T-helper 1 cell treated with Interleukin-12 subunit alpha and Interleukin-12 subunit beta and Interleukin-4 antibody, amounts not matched to agents 30 μg/mL and 1 μg/mL, for 36 hours (primary cell): ENCODE measurements around the gene MC5R.

Experiments used
- H3K27ac Mint-ChIP-seq: one replicate; pipeline ENCODE4 v1.8.0; 2021; ENCODE audit warnings: mild to moderate bottlenecking, mixed read lengths
- H3K27me3 Mint-ChIP-seq: one replicate; pipeline ENCODE4 v1.8.0; 2021; ENCODE audit warnings: low read depth, mixed read lengths
- H3K36me3 Mint-ChIP-seq: one replicate; pipeline ENCODE4 v1.8.0; 2021; ENCODE audit warnings: low read depth, mixed read lengths
- H3K4me1 Mint-ChIP-seq: one replicate; pipeline ENCODE4 v1.8.0; 2021; ENCODE audit warnings: low read depth, mixed read lengths
- H3K4me3 Mint-ChIP-seq: one replicate; pipeline ENCODE4 v1.8.0; 2021; ENCODE audit warnings: mild to moderate bottlenecking, moderate library complexity, mixed read lengths
- H3K9me3 Mint-ChIP-seq: one replicate; pipeline ENCODE4 v1.8.0; 2021; ENCODE audit warnings: mixed read lengths

MC5R gene

DNA sequence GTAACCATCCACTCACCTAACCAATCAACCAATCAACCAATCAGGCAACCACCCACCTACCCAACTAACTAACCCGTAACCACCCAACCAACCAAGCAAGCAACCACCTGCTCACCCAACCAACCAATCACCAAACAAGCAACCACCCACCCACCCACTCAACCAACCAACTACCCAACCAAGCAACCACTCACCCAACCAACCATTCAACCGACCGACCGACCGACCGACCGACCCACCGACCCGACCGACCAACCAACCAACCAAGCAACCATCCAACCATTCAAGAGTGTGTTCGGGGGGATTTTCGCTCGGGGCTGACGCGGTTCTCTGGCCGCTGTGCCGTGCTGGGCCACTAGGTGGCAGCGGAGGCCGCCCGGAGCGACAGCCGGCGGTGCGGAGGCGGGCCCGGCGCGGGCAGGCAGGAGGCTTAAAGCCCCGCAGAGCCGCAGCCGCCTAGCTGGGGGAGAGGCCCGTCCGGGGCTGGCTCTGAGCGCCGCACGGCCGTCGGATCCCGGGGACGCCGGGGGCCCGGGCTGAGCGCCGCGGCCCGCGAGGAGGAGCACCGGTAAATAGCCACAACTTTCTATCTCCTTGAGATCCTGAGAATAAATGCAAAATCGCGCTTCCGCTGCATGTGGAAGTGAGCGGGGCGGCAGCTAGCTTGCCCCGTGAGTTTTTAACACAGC lies at the start of gene MC5R:
Gene MC5R (plus strand): TSS at position 443 of the 689 bp plus-strand sequence. CDS start 1,617 bp downstream, outside the sequence.
- H3K27me3 Mint-ChIP-seq: peaks cover 13% of the 10 kb centered on the region
- peak within 1 kb of the TSS; percentile 25 for H3K4me3 Mint-ChIP-seq
- no peak within 1 kb of the TSS for H3K27ac Mint-ChIP-seq
- no peaks in the 10 kb centered on the region for H3K9me3 Mint-ChIP-seq
- H3K4me1 Mint-ChIP-seq: peaks cover 9% of the 10 kb centered on the region
- no peaks in the 10 kb centered on the region for H3K36me3 Mint-ChIP-seq

DNA sequence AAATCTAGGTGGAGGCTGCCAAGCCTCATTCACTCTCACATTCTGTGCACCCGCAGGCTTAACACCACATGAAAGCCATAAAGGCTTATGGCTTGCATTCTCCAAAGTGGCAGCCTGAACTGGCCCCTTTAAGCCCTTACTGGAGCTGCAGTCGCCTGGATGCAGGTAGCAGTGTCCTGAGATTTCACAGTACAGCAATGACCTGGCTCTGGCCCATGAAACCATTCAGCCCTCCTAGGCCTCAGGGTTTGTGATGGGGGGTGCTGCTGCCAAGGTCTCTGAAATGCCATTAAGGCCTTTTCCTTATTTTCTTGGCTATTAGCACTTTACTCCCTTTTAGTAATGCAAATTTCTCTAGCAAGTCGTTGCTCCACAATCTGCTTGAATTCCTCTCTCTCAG lies 48.9 kb upstream of the MC5R start:
- H3K4me3 Mint-ChIP-seq: no peak overlapping the region

DNA sequence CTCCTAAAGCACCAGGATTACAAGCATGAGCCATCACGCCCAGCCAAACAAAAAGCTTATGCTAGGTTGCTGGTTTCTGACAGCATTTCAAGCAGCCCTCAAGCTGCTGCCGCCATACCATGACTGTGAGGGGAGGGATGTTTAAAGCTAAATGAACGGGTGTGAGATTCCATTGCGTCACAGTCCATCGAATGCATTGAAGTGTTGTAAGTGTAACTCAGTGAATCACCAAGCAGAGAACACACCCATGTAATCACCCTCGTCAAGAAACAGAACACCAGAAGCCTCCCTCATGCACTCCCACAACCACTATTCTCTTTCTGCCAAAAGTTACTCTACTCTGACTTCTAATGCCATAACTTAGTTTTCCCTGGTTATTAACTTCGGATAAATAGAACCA lies 32.8 kb upstream of the MC5R start:
- H3K4me1 Mint-ChIP-seq: no peaks in the 10 kb centered on the region
- H3K27ac Mint-ChIP-seq: no peak overlapping the region
- no peaks in the 10 kb centered on the region for H3K9me3 Mint-ChIP-seq
- H3K36me3 Mint-ChIP-seq: no peaks in the 10 kb centered on the region
- H3K27me3 Mint-ChIP-seq: peaks cover 21% of the 10 kb centered on the region
- no peak overlapping the region for H3K4me3 Mint-ChIP-seq

More for the DNA sequence above, 48.9 kb upstream of the MC5R start:
- Mint-ChIP-seq H3K9me3 (no peaks in the 10 kb centered on the region), H3K36me3 (no peaks in the 10 kb centered on the region), H3K27ac (no peak overlapping the region), H3K27me3 (peaks cover 14% of the 10 kb centered on the region), H3K4me1 (no peaks in the 10 kb centered on the region)

DNA sequence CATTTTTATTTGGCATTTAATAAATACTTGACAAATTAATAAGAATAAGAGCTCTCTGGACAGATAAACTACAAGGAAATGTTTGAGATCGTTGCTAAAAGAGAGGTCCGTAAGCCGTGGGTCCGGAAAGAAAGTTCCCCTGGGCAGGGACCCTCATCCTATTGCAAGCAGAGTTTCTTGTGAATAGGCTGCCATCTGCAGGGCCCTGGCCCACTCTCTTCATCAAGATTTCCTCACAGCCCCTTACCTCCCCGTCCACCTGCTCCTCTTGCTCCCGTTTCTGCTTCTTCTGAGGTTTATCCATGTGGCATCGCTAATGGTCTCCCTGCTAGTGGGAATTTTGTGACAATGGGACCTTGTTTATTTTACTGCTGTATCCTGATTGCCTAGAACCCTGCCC lies 30.1 kb upstream of the MC5R start:
- Mint-ChIP-seq H3K4me3 (no peak overlapping the region), H3K27me3 (peaks cover 29% of the 10 kb centered on the region), H3K9me3 (no peaks in the 10 kb centered on the region), H3K4me1 (no peaks in the 10 kb centered on the region), H3K27ac (no peak overlapping the region), H3K36me3 (no peaks in the 10 kb centered on the region)

DNA sequence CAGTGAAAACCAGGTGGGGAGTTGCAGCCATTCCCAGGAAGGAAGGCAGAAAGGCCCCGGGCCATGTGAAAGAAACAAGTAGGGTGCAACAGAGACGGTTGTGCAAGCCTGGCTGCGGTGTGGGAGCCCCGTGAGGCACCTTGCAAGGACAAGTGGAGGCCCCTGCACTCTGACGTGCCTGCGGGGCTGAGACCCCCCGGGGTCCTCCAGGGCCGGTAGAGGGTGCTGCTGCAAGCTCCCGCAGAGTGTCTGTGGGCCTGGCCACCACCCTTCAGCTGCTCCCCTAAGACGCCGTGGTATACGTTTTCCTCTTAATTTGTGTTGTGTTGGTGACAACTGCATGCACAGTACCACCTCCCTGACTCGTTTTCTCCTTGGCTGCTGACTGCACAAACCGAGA lies 27.4 kb upstream of the MC5R start:
- Mint-ChIP-seq H3K4me3 (no peak overlapping the region), H3K27ac (no peak overlapping the region), H3K9me3 (no peaks in the 10 kb centered on the region), H3K36me3 (no peaks in the 10 kb centered on the region), H3K4me1 (peaks cover 3% of the 10 kb centered on the region), H3K27me3 (peaks cover 34% of the 10 kb centered on the region)

DNA sequence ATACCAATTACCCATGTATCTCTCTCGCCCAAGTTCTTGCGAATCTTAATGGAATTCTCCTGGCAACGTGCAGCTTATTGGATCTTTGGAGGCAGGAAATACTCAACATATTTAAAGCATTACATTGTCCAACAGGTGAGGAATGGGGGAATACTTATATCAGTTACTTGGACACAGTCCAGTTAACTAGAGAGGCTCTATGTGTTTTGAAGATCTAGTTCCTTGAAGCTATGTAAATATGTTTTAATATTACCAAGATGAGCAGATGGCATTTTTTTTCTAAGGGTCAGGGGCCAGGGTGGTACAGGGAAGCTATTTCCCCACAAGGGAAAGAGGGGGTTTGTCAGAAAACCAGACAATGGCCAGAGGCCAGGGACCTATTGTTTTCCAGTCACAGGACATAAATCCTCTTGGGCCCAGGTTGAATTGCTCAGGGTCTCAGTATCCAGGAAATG lies 26.8 kb upstream of the MC5R start:
- Mint-ChIP-seq H3K4me1 (peaks cover 3% of the 10 kb centered on the region), H3K9me3 (no peaks in the 10 kb centered on the region), H3K27me3 (peaks cover 36% of the 10 kb centered on the region), H3K27ac (no peak overlapping the region), H3K36me3 (no peaks in the 10 kb centered on the region), H3K4me3 (no peak overlapping the region)

- Mint-ChIP-seq H3K4me3 (no peak overlapping the region), H3K36me3 (no peaks in the 10 kb centered on the region), H3K4me1 (peaks cover 3% of the 10 kb centered on the region), H3K27ac (no peak overlapping the region), H3K9me3 (no peaks in the 10 kb centered on the region), H3K27me3 (peaks cover 47% of the 10 kb centered on the region)
These were observed 24.6 kb upstream of the MC5R start for GRCh38 chr18:13799396-13799795.

DNA sequence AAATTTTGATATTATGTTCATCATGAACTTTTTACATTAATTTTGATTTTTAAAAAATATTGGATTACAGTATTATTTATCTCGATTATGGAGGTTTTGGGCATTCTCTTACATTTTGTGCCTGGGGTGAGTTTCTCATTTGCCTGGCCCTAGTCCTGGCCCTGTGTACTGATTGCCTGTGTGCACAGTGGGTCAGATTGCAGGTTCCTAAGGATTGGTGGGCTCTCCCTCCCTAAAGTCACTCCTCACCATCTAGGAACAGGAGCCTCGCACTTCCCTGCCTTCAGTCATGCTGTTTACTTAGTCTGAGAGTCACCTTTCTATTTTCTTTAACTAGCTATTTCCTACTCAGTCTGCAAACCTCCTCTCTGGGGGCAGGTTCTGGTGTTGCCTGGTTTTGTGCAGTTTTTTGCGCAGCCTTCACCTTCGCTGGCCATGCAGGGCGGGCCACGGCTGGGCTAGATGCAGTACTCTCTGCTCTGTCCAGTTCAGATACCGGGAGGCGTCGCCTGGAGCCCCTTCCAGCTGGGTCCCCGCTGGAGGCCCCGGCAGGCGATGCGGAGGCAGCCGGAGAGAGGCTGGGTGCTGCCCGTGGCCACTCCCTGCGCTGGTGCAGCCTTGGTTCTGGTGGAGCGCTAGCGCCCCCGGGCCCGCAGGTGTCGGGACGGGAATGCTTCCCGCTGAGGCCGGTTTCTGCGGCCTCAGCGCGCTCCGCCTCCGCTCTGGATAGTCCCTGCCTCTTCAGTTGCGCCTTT lies 23.3 kb upstream of the MC5R start:
- Mint-ChIP-seq H3K4me3 (peak overlapping the region; percentile 13), H3K4me1 (peaks cover 3% of the 10 kb centered on the region), H3K27me3 (peaks cover 57% of the 10 kb centered on the region), H3K27ac (no peak overlapping the region), H3K9me3 (no peaks in the 10 kb centered on the region), H3K36me3 (no peaks in the 10 kb centered on the region)

GRCh38 chr18:13801260-13801601 lies 22.7 kb upstream of the MC5R start:
- Mint-ChIP-seq H3K4me1 (peaks cover 3% of the 10 kb centered on the region), H3K27ac (no peak overlapping the region), H3K4me3 (peak overlapping the region; percentile 13), H3K36me3 (no peaks in the 10 kb centered on the region), H3K27me3 (peaks cover 61% of the 10 kb centered on the region), H3K9me3 (no peaks in the 10 kb centered on the region)

DNA sequence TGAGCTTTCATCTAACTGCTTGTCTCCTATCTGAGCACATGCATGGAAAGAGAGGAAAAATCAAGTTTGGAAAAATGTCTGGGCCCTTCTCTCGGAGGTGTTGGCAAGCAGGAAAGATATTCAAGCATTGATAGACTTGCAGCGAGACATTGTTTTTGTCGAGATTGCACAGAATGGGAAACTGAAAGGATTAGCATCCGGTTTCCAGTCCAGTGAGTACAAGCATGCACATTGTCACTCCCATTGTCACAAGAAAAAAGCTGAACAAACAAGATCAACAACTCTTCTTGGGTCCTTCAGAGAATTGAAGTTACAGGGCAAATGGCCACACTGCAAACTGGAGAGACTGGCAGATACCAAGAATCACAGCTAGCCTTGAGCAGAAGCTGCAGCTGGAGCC lies 19.6 kb upstream of the MC5R start:
- Mint-ChIP-seq H3K27me3 (peaks cover 50% of the 10 kb centered on the region), H3K4me3 (no peak overlapping the region), H3K4me1 (peaks cover 3% of the 10 kb centered on the region), H3K9me3 (no peaks in the 10 kb centered on the region), H3K27ac (no peak overlapping the region), H3K36me3 (no peaks in the 10 kb centered on the region)

DNA sequence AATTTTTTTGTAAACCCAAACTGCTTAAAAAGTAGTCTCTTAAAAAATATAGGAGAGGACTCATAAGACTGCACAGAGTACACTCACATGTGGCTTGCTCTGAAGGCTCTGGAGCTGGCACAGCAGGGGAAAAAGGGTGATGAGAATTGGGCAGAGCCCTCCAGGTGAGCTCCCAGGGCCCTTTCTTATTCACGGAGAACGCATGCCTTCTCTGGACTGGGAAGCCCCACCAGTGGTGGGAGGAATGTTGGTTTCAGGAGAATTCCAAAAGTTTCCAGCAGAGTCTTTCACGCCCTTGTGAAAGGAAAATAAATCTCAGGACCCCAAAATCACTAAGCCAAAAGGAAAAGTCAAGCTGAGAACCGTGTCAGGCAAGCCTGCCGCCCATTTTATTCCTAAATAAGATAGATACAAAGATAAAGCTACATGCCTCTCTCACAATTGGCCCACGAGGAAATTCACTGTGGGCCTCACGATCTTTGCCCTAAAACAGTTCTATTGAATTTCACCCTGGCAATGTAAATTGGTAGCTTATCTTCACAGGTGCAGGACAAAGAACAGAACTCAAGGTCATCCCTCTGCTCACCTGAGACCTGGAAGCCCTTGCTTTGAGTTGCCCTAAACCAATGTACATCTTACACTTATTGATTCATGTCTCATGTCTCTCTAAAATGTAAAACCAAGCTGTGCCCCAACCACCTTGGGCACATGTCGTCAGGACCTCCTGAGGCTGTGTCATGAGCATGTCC lies 15.5 kb upstream of the MC5R start:
- H3K4me1 Mint-ChIP-seq: no peaks in the 10 kb centered on the region
- H3K9me3 Mint-ChIP-seq: no peaks in the 10 kb centered on the region
- no peak overlapping the region for H3K4me3 Mint-ChIP-seq
- no peaks in the 10 kb centered on the region for H3K36me3 Mint-ChIP-seq
- no peak overlapping the region for H3K27ac Mint-ChIP-seq
- H3K27me3 Mint-ChIP-seq: peaks cover 32% of the 10 kb centered on the region

- H3K36me3 Mint-ChIP-seq: no peaks in the 10 kb centered on the region
- no peak overlapping the region for H3K27ac Mint-ChIP-seq
- H3K4me1 Mint-ChIP-seq: no peaks in the 10 kb centered on the region
- H3K9me3 Mint-ChIP-seq: no peaks in the 10 kb centered on the region
- H3K27me3 Mint-ChIP-seq: peaks cover 31% of the 10 kb centered on the region
- H3K4me3 Mint-ChIP-seq: no peak overlapping the region
These were observed 14.9 kb upstream of the MC5R start for GRCh38 chr18:13809043-13809430.

DNA sequence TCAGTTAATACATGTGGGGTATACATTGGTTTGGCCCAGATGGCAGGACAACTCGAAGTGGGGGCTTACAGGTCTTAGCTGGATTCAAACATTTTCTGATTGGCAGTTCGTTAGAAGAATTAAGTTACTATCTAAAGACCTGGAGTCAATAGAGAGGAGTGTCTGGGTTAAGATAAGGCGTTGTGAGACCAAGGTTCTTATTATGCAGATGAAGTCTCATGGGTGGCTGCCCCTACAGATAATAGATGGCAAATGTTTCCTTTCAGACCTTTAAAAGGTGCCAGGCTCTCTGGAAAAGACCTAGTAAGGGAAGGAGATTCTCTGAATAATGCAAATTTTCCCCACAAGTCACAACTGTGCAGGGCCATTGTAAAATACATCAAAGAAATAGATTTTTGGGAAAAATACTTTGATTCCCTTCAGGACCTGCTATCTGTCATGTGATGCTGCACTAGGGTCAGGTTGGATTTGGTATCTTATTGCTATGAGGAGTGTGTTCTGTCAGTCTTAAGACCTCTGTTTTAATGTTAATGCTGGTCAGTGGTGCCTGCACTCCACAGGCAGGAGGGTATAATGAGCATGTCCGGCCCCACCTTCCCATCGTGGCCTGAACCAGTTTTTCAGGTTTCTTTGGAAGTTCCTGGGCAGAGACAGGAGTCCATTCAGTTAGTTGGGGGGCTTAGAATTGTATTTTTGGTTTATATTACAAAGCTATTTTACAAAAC lies 14.3 kb upstream of the MC5R start:
- H3K27me3 Mint-ChIP-seq: peaks cover 27% of the 10 kb centered on the region
- no peaks in the 10 kb centered on the region for H3K4me1 Mint-ChIP-seq
- H3K4me3 Mint-ChIP-seq: no peak overlapping the region
- H3K9me3 Mint-ChIP-seq: no peaks in the 10 kb centered on the region
- no peaks in the 10 kb centered on the region for H3K36me3 Mint-ChIP-seq
- no peak overlapping the region for H3K27ac Mint-ChIP-seq

GRCh38 chr18:13810950-13811485 lies 12.9 kb upstream of the MC5R start:
- Mint-ChIP-seq H3K27ac (no peak overlapping the region), H3K27me3 (peaks cover 17% of the 10 kb centered on the region), H3K4me3 (no peak overlapping the region), H3K4me1 (no peaks in the 10 kb centered on the region), H3K9me3 (no peaks in the 10 kb centered on the region), H3K36me3 (no peaks in the 10 kb centered on the region)
